HG02678 (cell line): Measurements from ENCODE around the gene PCDH9.
"Not testable (repeated sequence)": the region's sequence is repeated elsewhere in the genome, so short reads cannot be mapped to it uniquely, and the experiment has no call there.

Experiments
- ATAC-seq: cut with Tn5 transposase; IDR thresholded peaks from one replicate; pipeline ENCODE4 v1.9.1; 2021; ENCODE audit warnings: mild to moderate bottlenecking, moderate library complexity; ENCODE audit not compliant: unreplicated experiment

PCDH9 gene

GRCh38 chr13:66803013-66803807 is 426.9 kb downstream of the PCDH9 start:
- no peak for ATAC-seq

- no peak for ATAC-seq
These were observed 434.5 kb downstream of the PCDH9 start for GRCh38 chr13:66795636-66796035.

GRCh38 chr13:66794340-66795031 is 435.6 kb downstream of the PCDH9 start:
- peak; percentile 78 for ATAC-seq

GRCh38 chr13:66790861-66791260 is 439.3 kb downstream of the PCDH9 start:
- no peak for ATAC-seq

GRCh38 chr13:66781241-66781640 is 448.9 kb downstream of the PCDH9 start:
- no peak for ATAC-seq

- ATAC-seq: no peak
These were observed 449.3 kb downstream of the PCDH9 start for GRCh38 chr13:66780814-66781213.

- ATAC-seq: no peak
These were observed 451.7 kb downstream of the PCDH9 start for GRCh38 chr13:66778461-66778860.

- ATAC-seq: no peak
These were observed 454.9 kb downstream of the PCDH9 start for GRCh38 chr13:66775196-66775595.

GRCh38 chr13:66774046-66774445 is 456.1 kb downstream of the PCDH9 start:
- no peak for ATAC-seq

- ATAC-seq: no peak
These were observed 464.6 kb downstream of the PCDH9 start for GRCh38 chr13:66765559-66765958.

- not testable (repeated sequence) for ATAC-seq
These were observed 469.5 kb downstream of the PCDH9 start for GRCh38 chr13:66760678-66761077.

GRCh38 chr13:66759919-66760318 is 470.2 kb downstream of the PCDH9 start:
- ATAC-seq: no peak

GRCh38 chr13:66751691-66752090 is 478.4 kb downstream of the PCDH9 start:
- peak; percentile 87 for ATAC-seq

- no peak for ATAC-seq
These were observed 481.4 kb downstream of the PCDH9 start for GRCh38 chr13:66748712-66749111.

- ATAC-seq: no peak
These were observed 484.8 kb downstream of the PCDH9 start for GRCh38 chr13:66745307-66745706.

GRCh38 chr13:66723576-66723975 is 506.6 kb downstream of the PCDH9 start:
- no peak for ATAC-seq

- no peak for ATAC-seq
These were observed 513.6 kb downstream of the PCDH9 start for GRCh38 chr13:66716538-66716937.

GRCh38 chr13:66714795-66715194 is 515.3 kb downstream of the PCDH9 start:
- no peak for ATAC-seq

- ATAC-seq: no peak
These were observed 526.0 kb downstream of the PCDH9 start for GRCh38 chr13:66704110-66704509.

- ATAC-seq: no peak
These were observed 526.5 kb downstream of the PCDH9 start for GRCh38 chr13:66703597-66703996.

GRCh38 chr13:66700117-66700601 is 530.0 kb downstream of the PCDH9 start:
- ATAC-seq: no peak

GRCh38 chr13:66693656-66694055 is 536.5 kb downstream of the PCDH9 start:
- ATAC-seq: no peak
